Inflammatory macrophage treated with lipopolysaccharide for 1 hour (primary cell): ENCODE results near the gene SACM1L.

Source experiments
- DNase-seq, 2 donors: peaks; one replicate each; pipeline ENCODE4 v3.0.0-alpha.2; 2020 to 2022

Gene SACM1L

DNA sequence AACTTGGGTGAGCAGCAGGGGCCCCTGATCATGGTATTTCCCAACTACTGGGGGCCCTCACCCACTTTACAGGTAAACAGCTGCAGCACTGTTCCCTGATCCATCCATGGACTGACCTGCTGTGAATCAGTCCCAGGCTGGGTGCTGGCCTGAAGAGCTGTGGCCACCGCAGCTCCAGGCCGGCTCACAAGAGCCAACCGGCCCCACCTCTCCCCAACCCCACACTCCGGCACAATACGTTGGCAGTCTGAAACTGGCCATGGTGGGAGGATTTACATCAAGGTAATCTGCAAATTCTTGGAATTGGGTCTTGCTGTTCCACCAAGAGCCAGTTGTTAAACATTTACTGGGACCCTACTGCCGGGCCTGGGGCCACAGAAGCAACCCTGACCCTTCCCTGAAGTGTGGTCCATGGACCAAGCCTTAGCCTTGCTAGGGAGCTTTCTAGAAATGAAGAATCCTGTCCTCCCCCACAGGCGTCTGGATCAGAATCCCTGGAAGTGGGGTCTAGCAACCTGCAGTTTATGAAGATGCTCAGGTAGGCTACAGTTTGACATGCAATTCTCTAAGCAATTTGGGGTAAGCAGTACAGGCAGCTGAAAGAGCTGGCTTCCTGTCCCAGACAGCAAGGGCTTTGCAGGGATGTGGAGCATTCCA is 103.4 kb downstream of the SACM1L start:
- DNase-seq: no peak

- DNase-seq: no peak
Observed at GRCh38 chr3:45793482-45794176, 104.4 kb downstream of the SACM1L start.

- no peak for DNase-seq
Observed at GRCh38 chr3:45794177-45794560, 105.0 kb downstream of the SACM1L start.

DNA sequence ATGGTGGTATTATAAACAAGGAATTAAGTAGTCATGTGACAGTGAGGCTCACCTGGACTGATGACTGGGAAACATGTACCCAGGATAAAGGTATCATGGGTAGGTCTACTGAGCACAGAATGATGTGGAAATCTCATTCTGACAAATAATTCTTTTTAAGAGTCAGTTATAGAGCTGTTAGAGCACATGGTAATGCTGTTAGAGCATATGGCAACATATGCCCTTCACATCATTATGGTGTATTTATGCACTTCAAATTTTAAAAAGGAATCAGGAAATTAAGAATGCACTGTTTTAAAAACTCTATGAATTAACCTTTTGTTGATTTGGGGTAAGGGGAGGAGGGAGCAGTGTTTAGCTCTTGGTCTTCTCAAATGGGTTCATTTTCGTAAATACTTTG is 105.5 kb downstream of the SACM1L start:
- no peak for DNase-seq
